Measurements from ENCODE around the gene IL1RAPL1.

IL1RAPL1 gene

GRCh38 chrX:29388509-29388908 is 801.3 kb downstream of the IL1RAPL1 start:
- no peak for DNase-seq (ENCODE audit: low read depth in 1 of 2, low spot score in 1 of 2)

- DNase-seq (ENCODE audit: low read depth in 1 of 2, low spot score in 1 of 2): no peak
These were observed 810.3 kb downstream of the IL1RAPL1 start for GRCh38 chrX:29397506-29397905.

DNA sequence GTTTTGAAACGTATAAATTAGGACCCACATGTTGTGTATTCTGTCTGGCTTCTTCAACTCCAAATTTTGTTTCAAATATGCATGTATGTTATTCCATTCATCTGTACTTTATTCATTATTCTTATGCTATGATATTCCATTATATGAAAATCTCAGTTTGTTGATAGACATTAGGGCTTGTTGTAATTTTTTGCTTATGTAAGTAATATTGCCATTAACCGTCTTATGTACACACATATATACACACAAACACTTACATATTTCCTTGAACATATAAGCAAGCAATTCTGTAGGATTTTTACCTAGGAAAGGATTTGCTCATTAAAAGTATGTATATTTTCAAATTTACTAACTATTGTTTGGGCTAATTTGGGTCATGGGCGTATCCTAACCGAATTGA is 820.1 kb downstream of the IL1RAPL1 start:
- DNase-seq (ENCODE audit: low read depth in 1 of 2, low spot score in 1 of 2): no peak

GRCh38 chrX:29419774-29420553 is 832.7 kb downstream of the IL1RAPL1 start:
- no peak for DNase-seq (ENCODE audit: low read depth in 1 of 2, low spot score in 1 of 2)

DNA sequence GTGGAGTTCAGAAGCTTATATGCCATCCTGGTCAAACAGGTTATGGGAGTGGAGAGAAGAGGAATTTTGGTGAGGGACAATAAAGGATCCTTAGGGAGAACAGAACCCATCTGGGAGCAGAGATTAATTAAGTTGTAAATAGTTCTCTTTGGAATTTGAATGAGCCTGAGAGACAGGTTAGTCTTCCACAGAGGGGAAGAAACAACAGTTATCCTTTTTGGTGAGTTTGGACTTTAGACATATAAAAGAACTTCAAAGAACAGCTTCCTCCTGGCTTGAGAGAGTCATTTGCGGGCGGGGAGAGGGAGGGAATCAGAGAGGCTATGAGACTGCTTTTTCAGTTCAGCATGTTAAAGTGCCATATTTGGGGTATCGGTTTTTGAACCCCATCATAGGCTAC is 834.8 kb downstream of the IL1RAPL1 start:
- no peak for DNase-seq (ENCODE audit: low read depth in 1 of 2, low spot score in 1 of 2)

GRCh38 chrX:29431895-29432294 is 844.6 kb downstream of the IL1RAPL1 start:
- no peak for DNase-seq (ENCODE audit: low read depth in 1 of 2, low spot score in 1 of 2)

DNA sequence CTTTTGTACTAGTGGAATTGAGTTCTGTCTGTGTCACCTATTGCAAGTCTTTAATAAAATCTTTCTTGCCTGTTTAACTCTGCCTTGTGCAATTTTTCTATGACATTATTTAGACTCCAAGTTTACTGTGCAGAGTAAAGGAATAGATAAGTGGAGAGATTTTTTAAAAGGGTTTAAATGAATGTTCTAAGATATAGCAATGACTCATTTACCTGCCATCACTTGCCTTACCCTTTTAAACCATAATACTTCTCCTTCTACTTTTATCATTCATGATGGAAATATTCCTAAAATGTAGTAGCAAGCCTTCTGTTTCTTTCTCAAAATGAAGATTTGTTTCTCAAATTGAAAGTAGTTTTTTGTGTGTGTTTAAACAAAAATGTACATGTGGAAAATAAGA is 845.3 kb downstream of the IL1RAPL1 start:
- no peak for DNase-seq (ENCODE audit: low read depth in 1 of 2, low spot score in 1 of 2)

DNA sequence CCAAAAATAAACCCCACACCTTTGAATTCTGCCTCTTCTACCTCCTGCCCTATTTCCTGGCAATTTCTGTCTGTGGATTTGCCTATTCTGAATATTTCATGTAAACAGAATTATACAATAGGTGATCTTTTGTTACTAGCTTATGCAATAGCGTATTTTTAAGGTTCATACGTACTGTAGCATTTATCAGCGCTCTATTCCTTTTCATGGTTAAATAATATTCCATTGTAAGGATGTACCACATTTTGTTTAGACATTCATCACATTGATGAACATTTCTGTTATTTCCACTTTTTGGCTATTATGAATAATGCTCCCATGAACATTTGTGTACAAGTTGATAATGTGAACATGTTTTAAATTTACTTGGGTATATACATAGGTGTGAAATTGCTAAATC is 847.7 kb downstream of the IL1RAPL1 start:
- DNase-seq (ENCODE audit: low read depth in 1 of 2, low spot score in 1 of 2): no peak

DNA sequence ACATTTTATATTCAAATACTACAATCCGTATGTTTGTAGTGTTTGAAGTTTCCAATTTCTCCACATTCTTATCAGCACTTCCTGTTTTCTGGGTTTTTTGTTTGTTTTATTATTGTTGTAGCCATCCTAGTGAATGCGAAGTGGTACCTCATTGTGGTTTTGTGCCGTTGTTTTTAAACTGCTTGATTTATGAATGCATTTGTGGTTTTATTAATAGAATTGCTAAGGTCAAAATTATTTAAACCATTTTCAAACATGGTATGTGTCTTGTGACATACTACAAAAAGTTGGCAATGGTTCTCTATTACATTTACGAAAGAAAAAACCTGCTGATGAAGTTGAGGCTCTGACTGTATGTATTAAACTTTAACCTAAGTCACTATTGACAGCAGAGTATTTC is 848.1 kb downstream of the IL1RAPL1 start:
- no peak for DNase-seq (ENCODE audit: low read depth in 1 of 2, low spot score in 1 of 2)

DNA sequence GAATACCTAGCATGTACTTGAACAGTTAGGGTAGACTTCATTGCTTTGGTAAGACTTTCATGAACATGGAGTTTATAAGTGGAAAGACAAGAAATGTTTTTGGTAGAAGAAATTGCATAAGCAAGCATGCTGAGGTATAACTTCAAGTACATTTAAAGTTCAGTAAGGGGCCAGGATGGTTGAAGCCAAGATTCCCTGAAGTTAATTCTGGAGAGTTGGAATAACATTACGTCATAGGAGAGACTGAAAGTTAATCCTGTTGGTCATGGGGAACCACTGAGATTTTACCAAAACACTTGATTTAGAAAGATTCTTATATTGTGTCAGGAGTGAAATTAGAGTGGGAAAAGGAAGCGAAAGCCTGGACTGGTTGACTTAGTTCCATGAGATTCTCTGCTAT is 860.6 kb downstream of the IL1RAPL1 start:
- no peak for DNase-seq (ENCODE audit: low read depth in 1 of 2, low spot score in 1 of 2)

GRCh38 chrX:29453333-29453732 is 866.1 kb downstream of the IL1RAPL1 start:
- DNase-seq (ENCODE audit: low read depth in 1 of 2, low spot score in 1 of 2): no peak

DNA sequence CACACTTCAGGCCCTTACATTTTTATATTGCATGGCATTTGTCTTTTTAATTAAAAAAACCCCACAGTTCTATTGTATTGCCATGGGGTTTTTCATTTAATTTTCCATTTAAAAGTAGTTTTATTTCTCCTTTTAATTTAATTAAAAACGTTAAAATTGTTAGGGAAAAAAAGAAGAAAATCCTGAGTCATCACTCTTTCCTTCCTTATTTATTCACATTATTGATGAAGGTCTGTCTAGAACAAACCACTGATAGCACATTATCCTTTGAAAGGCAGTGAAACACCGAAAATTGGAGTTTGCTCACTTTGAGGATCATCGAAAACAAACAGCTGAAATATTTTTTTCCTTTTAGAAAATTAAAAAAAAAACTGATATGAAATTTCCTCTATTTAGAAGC is 868.5 kb downstream of the IL1RAPL1 start:
- no peak for DNase-seq (ENCODE audit: low read depth in 1 of 2, low spot score in 1 of 2)

DNA sequence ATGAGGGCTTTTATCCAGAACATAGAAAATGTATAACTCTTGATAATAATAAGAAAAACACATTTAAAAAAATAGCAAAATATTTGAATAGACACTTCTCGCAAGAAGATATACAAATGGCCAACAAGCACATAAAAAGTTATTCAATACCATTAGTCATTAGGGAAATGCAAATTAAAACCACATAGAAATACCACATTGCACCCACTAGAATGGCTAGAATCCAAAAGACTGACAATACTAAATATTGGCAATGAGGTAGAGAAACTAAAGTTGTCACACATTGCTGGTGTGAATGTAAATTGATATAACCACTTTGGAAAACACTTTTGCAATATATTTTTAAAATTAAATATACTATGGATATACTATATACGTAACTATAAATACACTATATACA is 873.8 kb downstream of the IL1RAPL1 start:
- DNase-seq (ENCODE audit: low read depth in 1 of 2, low spot score in 1 of 2): no peak

- no peak for DNase-seq (ENCODE audit: low read depth in 1 of 2, low spot score in 1 of 2)
These were observed 879.2 kb downstream of the IL1RAPL1 start for GRCh38 chrX:29466456-29466855.

- DNase-seq (ENCODE audit: low read depth in 1 of 2, low spot score in 1 of 2): no peak
These were observed 881.8 kb downstream of the IL1RAPL1 start for GRCh38 chrX:29468911-29469494.

GRCh38 chrX:29470030-29470429 is 882.8 kb downstream of the IL1RAPL1 start:
- no peak for DNase-seq (ENCODE audit: low read depth in 1 of 2, low spot score in 1 of 2)

DNA sequence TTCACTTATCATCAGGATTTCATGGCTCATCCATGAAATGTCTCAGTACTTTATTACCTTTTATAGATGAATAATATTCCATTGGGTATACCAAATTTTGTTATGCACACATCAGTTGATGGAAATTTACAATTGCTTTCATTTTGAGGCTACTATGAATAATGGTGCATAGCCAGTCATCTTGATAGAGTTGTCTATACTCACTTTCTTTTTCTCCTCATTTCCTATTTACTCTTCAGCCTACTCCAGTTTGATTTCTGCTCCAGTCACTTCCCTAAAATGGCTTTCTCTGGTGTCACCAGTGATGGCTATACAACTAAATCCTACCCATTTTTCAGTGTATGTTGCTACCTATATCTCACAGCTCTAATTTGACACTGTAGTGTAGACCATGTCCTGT is 884.6 kb downstream of the IL1RAPL1 start:
- DNase-seq (ENCODE audit: low read depth in 1 of 2, low spot score in 1 of 2): no peak

- DNase-seq (ENCODE audit: low read depth in 1 of 2, low spot score in 1 of 2): no peak
These were observed 890.6 kb downstream of the IL1RAPL1 start for GRCh38 chrX:29477878-29478277.

GRCh38 chrX:29478336-29479069 is 891.3 kb downstream of the IL1RAPL1 start:
- no peak for DNase-seq (ENCODE audit: low read depth in 1 of 2, low spot score in 1 of 2)

GRCh38 chrX:29487214-29487613 is 900.0 kb downstream of the IL1RAPL1 start:
- DNase-seq (ENCODE audit: low read depth in 1 of 2, low spot score in 1 of 2): no peak

GRCh38 chrX:29487714-29488113 is 900.5 kb downstream of the IL1RAPL1 start:
- no peak for DNase-seq (ENCODE audit: low read depth in 1 of 2, low spot score in 1 of 2)

GRCh38 chrX:29488919-29489318 is 901.7 kb downstream of the IL1RAPL1 start:
- no peak for DNase-seq (ENCODE audit: low read depth in 1 of 2, low spot score in 1 of 2)

Measured in activated T-helper 1 cell treated with anti-CD3 and anti-CD28 coated beads, Interleukin-2, amount 50 U/mL, for 16 hours (primary cell).